T-helper 2 cell treated with Interferon-gamma antibody and Interleukin-4, amounts not matched to agents 100 ng/mL and 5 ng/mL, for 36 hours (primary cell): Measurements from ENCODE around the gene TDRD10. TPM values are rescaled to one million over a fixed set of nuclear protein-coding genes. Genes with fewer than 3 reads are reported as not detected.

ENCODE experiments used
- intact Hi-C: fragments of 100-400 bp; cut with micrococcal nuclease; formaldehyde crosslinking; loops from one replicate; pipeline ENCODE4 v1.15.1; 2023
- total RNA-seq: library from RNA; stranded (reverse); gene quantifications from 2 replicates; pipeline ENCODE4 v1.2.3, GENCODE V29; 2022

Gene TDRD10
- total RNA-seq, 1 donor from 2014 or later: not detected

- intact Hi-C loops: no loop called here
These were observed 73.3 kb downstream of the TDRD10 start for GRCh38 chr1:154575147-154575927.

- intact Hi-C loops: no loop called here
These were observed 74.0 kb downstream of the TDRD10 start for GRCh38 chr1:154575951-154576566.

- intact Hi-C loops: no loop called here
These were observed 75.5 kb downstream of the TDRD10 start for GRCh38 chr1:154577346-154578057.

- intact Hi-C loops: no loop called here
These were observed 76.0 kb downstream of the TDRD10 start for GRCh38 chr1:154578058-154578418.

DNA sequence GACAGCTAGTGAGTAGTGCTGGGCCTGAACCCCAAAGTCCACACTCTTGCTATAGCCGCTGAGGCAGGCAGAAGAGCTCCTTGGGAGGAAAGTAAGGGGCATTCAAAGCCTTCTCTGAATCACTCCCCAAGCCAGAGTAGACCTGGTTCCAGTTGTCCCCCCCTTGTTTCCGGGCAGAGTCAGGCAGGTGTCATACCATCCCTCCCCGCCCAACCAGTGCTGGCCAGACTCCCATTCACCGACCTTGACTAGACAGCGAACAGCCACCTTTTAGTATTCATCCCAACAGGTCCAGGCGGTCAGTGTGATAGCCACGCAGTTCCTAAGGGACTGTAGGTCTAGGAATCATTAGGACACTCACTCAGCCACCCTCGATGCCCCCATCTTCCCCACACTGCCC, 77.4 kb downstream of the TDRD10 start:
- intact Hi-C loops: no loop called here

DNA sequence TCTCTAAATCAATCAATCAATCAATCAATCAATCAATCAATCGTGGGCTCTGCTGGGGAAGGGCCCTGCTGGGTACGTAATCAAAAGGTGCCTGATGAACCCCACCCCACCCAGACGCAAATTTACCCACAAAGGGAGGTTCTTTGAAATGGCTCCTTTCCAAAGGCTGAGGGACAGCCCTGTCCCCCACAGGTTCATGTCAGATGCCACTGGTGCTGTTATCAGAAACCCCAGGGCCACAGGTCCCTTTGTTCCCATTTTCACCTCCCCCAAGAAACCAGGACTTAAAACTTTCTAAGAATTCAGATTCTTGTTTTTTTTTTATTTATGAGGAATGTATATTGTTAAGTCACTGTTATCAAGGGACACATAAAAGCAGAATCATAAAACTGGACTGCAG, 79.7 kb downstream of the TDRD10 start:
- intact Hi-C loops: no loop called here

DNA sequence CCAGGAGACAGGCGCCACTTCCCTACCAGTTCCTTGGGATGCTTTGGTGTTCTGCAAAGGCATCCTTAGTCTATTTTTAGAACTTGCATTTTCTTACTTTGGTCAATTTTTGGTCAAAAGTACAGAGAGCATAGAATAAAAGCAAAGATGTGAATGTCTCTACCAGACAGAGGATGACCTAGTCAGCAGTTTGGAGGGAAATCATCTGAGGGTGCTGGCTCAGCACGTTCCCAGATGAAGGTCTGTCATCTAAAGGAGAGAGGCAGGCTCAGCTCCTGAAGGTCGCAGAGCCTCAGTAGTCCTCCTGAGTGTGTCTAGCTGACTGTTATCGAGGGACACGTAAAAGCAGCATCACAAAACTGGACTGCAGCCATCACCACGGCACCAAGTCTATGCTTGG, 80.9 kb downstream of the TDRD10 start:
- intact Hi-C loops: no loop called here

DNA sequence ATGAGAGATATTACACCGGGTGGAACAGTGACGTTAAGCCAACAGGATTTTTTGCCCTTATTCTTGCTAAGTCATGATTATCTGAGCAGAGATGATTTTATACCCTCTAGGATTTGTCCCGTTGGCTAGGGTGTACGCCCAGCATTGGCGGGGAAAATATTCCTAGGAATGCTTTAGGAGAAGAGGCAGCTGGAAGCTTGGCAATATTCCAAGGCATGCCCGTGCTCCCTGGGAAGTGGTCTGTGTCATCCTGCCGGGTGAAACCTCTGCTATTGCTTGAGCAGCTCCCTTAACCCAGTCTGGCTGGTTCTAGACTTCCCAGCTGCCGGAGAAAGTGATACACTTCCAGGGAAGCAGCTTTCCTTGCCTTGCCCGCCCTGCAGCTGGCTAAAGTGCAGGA, 81.8 kb downstream of the TDRD10 start:
- intact Hi-C loops: no loop called here

GRCh38 chr1:154584267-154584994, 82.4 kb downstream of the TDRD10 start:
- intact Hi-C loops: no loop called here

GRCh38 chr1:154586231-154586630, 84.2 kb downstream of the TDRD10 start:
- intact Hi-C loops: no loop called here

GRCh38 chr1:154586641-154587040, 84.6 kb downstream of the TDRD10 start:
- intact Hi-C loops: no loop called here

GRCh38 chr1:154589780-154590179, 87.8 kb downstream of the TDRD10 start:
- intact Hi-C loops: no loop called here

GRCh38 chr1:154590756-154591155, 88.7 kb downstream of the TDRD10 start:
- intact Hi-C loops: no loop called here

- intact Hi-C loops: no loop called here
These were observed 89.2 kb downstream of the TDRD10 start for GRCh38 chr1:154591206-154591605.

- intact Hi-C loops: no loop called here
These were observed 91.4 kb downstream of the TDRD10 start for GRCh38 chr1:154593390-154593789.

GRCh38 chr1:154594811-154595210, 92.8 kb downstream of the TDRD10 start:
- intact Hi-C loops: no loop called here

DNA sequence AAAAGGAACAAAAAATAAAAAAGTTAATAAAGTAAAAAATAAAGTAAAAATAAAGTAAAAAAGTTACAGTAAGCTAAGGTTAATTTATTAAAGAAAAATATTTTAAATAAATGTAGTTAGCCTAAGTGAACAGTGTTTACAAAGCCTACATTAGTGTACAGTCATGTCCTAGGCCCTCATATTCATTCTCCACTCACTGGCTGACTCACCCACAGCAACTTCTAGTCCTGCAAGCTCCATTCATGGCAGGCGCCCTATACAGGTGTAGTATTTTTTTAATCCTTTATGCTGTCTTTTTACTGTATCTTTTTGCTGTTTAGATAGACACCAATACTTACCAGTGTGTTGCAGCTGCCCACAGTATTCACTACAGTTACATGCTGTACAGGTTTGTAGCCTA, 93.6 kb downstream of the TDRD10 start:
- intact Hi-C loops: no loop called here

Other genes starting within 250 kb of the TDRD10 start
- 112 and 115 TPM in 2 replicates for gene HAX1, start 229.6 kb upstream of the TDRD10 start, total RNA-seq
- not detected in 2 replicates for gene AQP10, start 181.1 kb upstream of the TDRD10 start, total RNA-seq
- gene ATP8B2, start 176.7 kb upstream of the TDRD10 start, total RNA-seq: 123 and 125 TPM in 2 replicates
- 5.3 and 5.9 TPM in 2 replicates for gene IL6R, start 96.9 kb upstream of the TDRD10 start, total RNA-seq
- gene SHE, start 193 bp downstream of the TDRD10 start, total RNA-seq: not detected in 2 replicates
- gene UBE2Q1, start 56.4 kb downstream of the TDRD10 start, total RNA-seq: 112 and 117 TPM in 2 replicates
- gene CHRNB2, start 65.6 kb downstream of the TDRD10 start, total RNA-seq: not detected in 2 replicates
- gene ADAR, start 106.0 kb downstream of the TDRD10 start, total RNA-seq: 282 and 295 TPM in 2 replicates